HL-60 (cell line): ENCODE results near the gene EXOG.

ENCODE experiments used
- DNase-seq, 2 experiments: peaks; one replicate each; pipeline ENCODE4 v3.0.0-alpha.2; 2010 to 2020; ENCODE audit warnings: low read depth in 1 of 2, low spot score in 1 of 2
- H3K27ac ChIP-seq: fragments of 250-450 bp; sonication (Bioruptor Pico); replicated peaks from 2 replicates; pipeline ENCODE4 v1.5.1; 2020; ENCODE audit warnings: mild to moderate bottlenecking, moderate library complexity
- H3K27me3 ChIP-seq: fragments of 250-450 bp; sonication (Bioruptor Pico); 2 replicates; pipeline ENCODE4 v1.5.1; 2021; ENCODE audit warnings: mild to moderate bottlenecking, moderate library complexity; ENCODE audit not compliant: insufficient read depth, poor library complexity, severe bottlenecking
- H3K4me3 ChIP-seq: replicated peaks from 2 replicates; pipeline ENCODE4 v1.5.1; 2011; ENCODE audit warnings: mild to moderate bottlenecking, control low read depth, low read length; ENCODE audit not compliant: insufficient read depth
- GABPA ChIP-seq: IDR thresholded peaks from 2 replicates; pipeline ENCODE4 v1.6.1; 2012; ENCODE audit warnings: low read depth
- POLR2AphosphoS5 ChIP-seq: IDR thresholded peaks from 2 replicates; pipeline ENCODE4 v1.6.1; 2012; ENCODE audit warnings: low read depth
- REST ChIP-seq: IDR thresholded peaks from 2 replicates; pipeline ENCODE4 v1.6.1; 2012; ENCODE audit warnings: low read depth; ENCODE audit not compliant: insufficient replicate concordance
- SPI1 ChIP-seq: IDR thresholded peaks from 2 replicates; pipeline ENCODE4 v1.6.1; 2012; ENCODE audit warnings: low read depth, mild to moderate bottlenecking, borderline replicate concordance
- TF ChIP-seq, protein P1 (sequence below): IDR thresholded peaks from one replicate; pipeline ENCODE4 v1.5.1; 2011; ENCODE audit warnings: low read length, control low read depth, inconsistent platforms; ENCODE audit not compliant: insufficient read depth

Gene EXOG

DNA sequence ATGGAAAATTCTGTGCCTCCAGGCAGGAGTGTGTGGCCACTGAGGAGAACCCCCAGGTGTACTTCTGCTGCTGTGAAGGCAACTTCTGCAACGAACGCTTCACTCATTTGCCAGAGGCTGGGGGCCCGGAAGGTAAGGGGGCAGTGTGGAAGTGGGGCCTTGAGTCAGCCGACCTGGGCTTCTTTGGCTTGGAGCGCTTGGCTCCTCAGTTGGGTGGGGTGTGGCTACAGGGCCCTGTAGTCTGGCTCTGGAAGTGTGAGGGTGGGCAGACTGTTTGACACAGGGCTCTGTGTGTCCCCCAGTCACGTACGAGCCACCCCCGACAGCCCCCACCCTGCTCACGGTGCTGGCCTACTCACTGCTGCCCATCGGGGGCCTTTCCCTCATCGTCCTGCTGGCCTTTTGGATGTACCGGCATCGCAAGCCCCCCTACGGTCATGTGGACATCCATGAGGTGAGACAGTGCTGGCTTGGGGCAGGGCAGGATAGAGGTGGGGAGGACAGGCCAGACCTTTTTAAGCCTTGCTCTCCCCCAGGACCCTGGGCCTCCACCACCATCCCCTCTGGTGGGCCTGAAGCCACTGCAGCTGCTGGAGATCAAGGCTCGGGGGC lies 18.2 kb upstream of the EXOG start:
- TF ChIP-seq SPI1 (no peak), GABPA (no peak), POLR2AphosphoS5 (no peak), REST (no peak)
- TF ChIP-seq, protein P1, sequence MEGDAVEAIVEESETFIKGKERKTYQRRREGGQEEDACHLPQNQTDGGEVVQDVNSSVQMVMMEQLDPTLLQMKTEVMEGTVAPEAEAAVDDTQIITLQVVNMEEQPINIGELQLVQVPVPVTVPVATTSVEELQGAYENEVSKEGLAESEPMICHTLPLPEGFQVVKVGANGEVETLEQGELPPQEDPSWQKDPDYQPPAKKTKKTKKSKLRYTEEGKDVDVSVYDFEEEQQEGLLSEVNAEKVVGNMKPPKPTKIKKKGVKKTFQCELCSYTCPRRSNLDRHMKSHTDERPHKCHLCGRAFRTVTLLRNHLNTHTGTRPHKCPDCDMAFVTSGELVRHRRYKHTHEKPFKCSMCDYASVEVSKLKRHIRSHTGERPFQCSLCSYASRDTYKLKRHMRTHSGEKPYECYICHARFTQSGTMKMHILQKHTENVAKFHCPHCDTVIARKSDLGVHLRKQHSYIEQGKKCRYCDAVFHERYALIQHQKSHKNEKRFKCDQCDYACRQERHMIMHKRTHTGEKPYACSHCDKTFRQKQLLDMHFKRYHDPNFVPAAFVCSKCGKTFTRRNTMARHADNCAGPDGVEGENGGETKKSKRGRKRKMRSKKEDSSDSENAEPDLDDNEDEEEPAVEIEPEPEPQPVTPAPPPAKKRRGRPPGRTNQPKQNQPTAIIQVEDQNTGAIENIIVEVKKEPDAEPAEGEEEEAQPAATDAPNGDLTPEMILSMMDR = no peak
- no peak overlapping the region for H3K27ac ChIP-seq
- no peak for DNase-seq
- no peak overlapping the region for H3K4me3 ChIP-seq
- no peaks in the 10 kb centered on the region for H3K27me3 ChIP-seq

GRCh38 chr3:38478901-38479300 lies 17.2 kb upstream of the EXOG start:
- no peak for DNase-seq
- Histone ChIP-seq H3K4me3 (no peak overlapping the region), H3K27me3 (no peaks in the 10 kb centered on the region), H3K27ac (no peak overlapping the region)
- TF ChIP-seq REST (no peak), POLR2AphosphoS5 (no peak), SPI1 (no peak), GABPA (no peak)
- TF ChIP-seq, protein P1 = no peak

GRCh38 chr3:38479431-38480092 lies 16.6 kb upstream of the EXOG start:
- TF ChIP-seq SPI1 (no peak), POLR2AphosphoS5 (no peak), GABPA (no peak), REST (no peak)
- TF ChIP-seq, protein P1 = peak; percentile 67
- H3K4me3 ChIP-seq = no peak overlapping the region
- peak; percentile 31 to 57 for DNase-seq
- no peaks in the 10 kb centered on the region for H3K27me3 ChIP-seq
- no peak overlapping the region for H3K27ac ChIP-seq
